Panc1 (cell line): Measurements from ENCODE around the gene ASMTL. TPM values are rescaled to one million over a fixed set of nuclear protein-coding genes. Genes with fewer than 3 reads are reported as not detected.

Source experiments
- ATAC-seq: fragments of 200-7000 bp; cut with Tn5 transposase; 2 replicates; pipeline ENCODE4 v1.9.1; 2020; ENCODE audit warnings: mild to moderate bottlenecking, moderate library complexity
- BruUV-seq: library from RNA; stranded (reverse); fragments of 400-500 nt; replicated peaks from 2 replicates; lab custom pipeline; 2021; lab: Mats Ljungman, UMichigan
- CTCF ChIA-PET: fragments of 300-600 bp; sonication (Branson Sonifier 250); formaldehyde crosslinking; loops from one replicate; lab custom pipeline; 2022; ENCODE audit warnings: antibody characterized with exemption; lab: Charles Lee
- POLR2A ChIA-PET: fragments of 300-600 bp; sonication (Branson Sonifier 250); formaldehyde crosslinking; loops from one replicate; lab custom pipeline; 2022; ENCODE audit warnings: antibody characterized with exemption; lab: Charles Lee
- DNase-seq: peaks from one replicate; pipeline ENCODE4 v3.0.0-alpha.2; 2010; ENCODE audit warnings: low read depth, low spot score
- H3K27ac ChIP-seq: 2 replicates; pipeline ENCODE4 v1.5.1; 2011; ENCODE audit warnings: mild to moderate bottlenecking, low read length, inconsistent platforms
- H3K27me3 ChIP-seq: fragments of 200-500 bp; sonication (Bioruptor generic); 2 replicates; pipeline ENCODE4 v1.6.0; 2014; ENCODE audit warnings: low read length, inconsistent platforms; ENCODE audit not compliant: control insufficient read depth, insufficient read depth
- H3K36me3 ChIP-seq: fragments of 200-500 bp; sonication (Bioruptor generic); 2 replicates; pipeline ENCODE4 v1.5.1; 2014; ENCODE audit warnings: inconsistent platforms, mild to moderate bottlenecking, low read length, moderate library complexity; ENCODE audit not compliant: control insufficient read depth, insufficient read depth
- H3K4me1 ChIP-seq: 2 replicates; pipeline ENCODE4 v1.5.1; 2011; ENCODE audit warnings: inconsistent platforms, mild to moderate bottlenecking, low read length, moderate library complexity; ENCODE audit not compliant: control insufficient read depth, insufficient read depth
- H3K4me3 ChIP-seq, 2 experiments: 2 replicates each; pipeline ENCODE4 v1.5.1; 2011 to 2012; ENCODE audit warnings: low read depth in 2 of 2, low read length in 2 of 2, mild to moderate bottlenecking in 2 of 2, inconsistent platforms in 1 of 2, moderate library complexity in 1 of 2
- H3K9me3 ChIP-seq: fragments of 200-500 bp; sonication (Bioruptor generic); 2 replicates; pipeline ENCODE4 v1.5.1; 2014; ENCODE audit warnings: low read depth, mild to moderate bottlenecking, inconsistent platforms, low read length, moderate library complexity; ENCODE audit not compliant: control insufficient read depth, insufficient read depth
- POLR2AphosphoS5 ChIP-seq: IDR thresholded peaks from 2 replicates; pipeline ENCODE4 v1.6.1; 2012; ENCODE audit warnings: mild to moderate bottlenecking, low read depth, low read length, moderate library complexity
- REST ChIP-seq, 2 experiments: IDR thresholded peaks; 2 replicates each; pipeline ENCODE4 v1.6.1; 2011 to 2012; ENCODE audit warnings: low read depth in 2 of 2, control low read depth in 1 of 2, low read length in 1 of 2, mild to moderate bottlenecking in 1 of 2, moderate library complexity in 1 of 2; ENCODE audit not compliant: insufficient read depth in 1 of 2
- SIN3A ChIP-seq: IDR thresholded peaks from 2 replicates; pipeline ENCODE4 v1.6.1; 2012; ENCODE audit warnings: low read depth, mild to moderate bottlenecking, low read length, moderate library complexity, borderline replicate concordance; ENCODE audit not compliant: insufficient read depth
- TCF7L2 ChIP-seq: IDR thresholded peaks from 2 replicates; pipeline ENCODE4 v1.6.1; 2011; ENCODE audit warnings: mild to moderate bottlenecking, low read depth, low read length, inconsistent platforms
- in situ Hi-C: cut with HindIII; loops from 2 replicates; pipeline ENCODE4 v1.10.0; 2016; ENCODE audit warnings: low sequenced_read_pairs, low pct_unique_long_range_greater_than_20kb
- intact Hi-C: fragments of 100-400 bp; cut with micrococcal nuclease; formaldehyde crosslinking; loops from one replicate; pipeline ENCODE4 v1.10.0; 2022; ENCODE audit not compliant: unreplicated experiment
- total RNA-seq: library from RNA; stranded (reverse); gene quantifications from one replicate; pipeline ENCODE4 v1.2.1, GENCODE V29; 2021; ENCODE audit not compliant: unreplicated experiment
- TF ChIP-seq, protein P1 (sequence below): fragments of 450-650 bp; IDR thresholded peaks from 2 replicates; pipeline ENCODE4 v1.5.1; 2017; ENCODE audit warnings: mild to moderate bottlenecking

ASMTL gene
- total RNA-seq, 1 experiment from 2014 or later = 16.5 TPM

- ATAC-seq (no peak), DNase-seq (no peak)
- POLR2A ChIA-PET = no interaction called here
- Histone ChIP-seq H3K9me3 (no peaks in the 10 kb centered on the region), H3K27ac (no peak overlapping the region), H3K4me1 (no peaks in the 10 kb centered on the region), H3K27me3 (no peaks in the 10 kb centered on the region), H3K36me3 (no peaks in the 10 kb centered on the region), H3K4me3 (no peak overlapping the region)
- TF ChIP-seq SIN3A (no peak), TCF7L2 (no peak), POLR2AphosphoS5 (no peak), REST (IDR thresholded peaks at IDR 0.05; ENCODE audit: insufficient read depth in 1 of 2, low read depth in 2 of 2, low read length in 1 of 2) (no peak)
- TF ChIP-seq, protein P1, sequence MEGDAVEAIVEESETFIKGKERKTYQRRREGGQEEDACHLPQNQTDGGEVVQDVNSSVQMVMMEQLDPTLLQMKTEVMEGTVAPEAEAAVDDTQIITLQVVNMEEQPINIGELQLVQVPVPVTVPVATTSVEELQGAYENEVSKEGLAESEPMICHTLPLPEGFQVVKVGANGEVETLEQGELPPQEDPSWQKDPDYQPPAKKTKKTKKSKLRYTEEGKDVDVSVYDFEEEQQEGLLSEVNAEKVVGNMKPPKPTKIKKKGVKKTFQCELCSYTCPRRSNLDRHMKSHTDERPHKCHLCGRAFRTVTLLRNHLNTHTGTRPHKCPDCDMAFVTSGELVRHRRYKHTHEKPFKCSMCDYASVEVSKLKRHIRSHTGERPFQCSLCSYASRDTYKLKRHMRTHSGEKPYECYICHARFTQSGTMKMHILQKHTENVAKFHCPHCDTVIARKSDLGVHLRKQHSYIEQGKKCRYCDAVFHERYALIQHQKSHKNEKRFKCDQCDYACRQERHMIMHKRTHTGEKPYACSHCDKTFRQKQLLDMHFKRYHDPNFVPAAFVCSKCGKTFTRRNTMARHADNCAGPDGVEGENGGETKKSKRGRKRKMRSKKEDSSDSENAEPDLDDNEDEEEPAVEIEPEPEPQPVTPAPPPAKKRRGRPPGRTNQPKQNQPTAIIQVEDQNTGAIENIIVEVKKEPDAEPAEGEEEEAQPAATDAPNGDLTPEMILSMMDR = no peak
- intact Hi-C loops (no loop called here), in situ Hi-C loops (no loop called here)
- CTCF ChIA-PET = no interaction called here
- no TSS peak for BruUV-seq
Measured at GRCh38 chrX:1361275-1361674, 91.4 kb downstream of the ASMTL start.

DNA sequence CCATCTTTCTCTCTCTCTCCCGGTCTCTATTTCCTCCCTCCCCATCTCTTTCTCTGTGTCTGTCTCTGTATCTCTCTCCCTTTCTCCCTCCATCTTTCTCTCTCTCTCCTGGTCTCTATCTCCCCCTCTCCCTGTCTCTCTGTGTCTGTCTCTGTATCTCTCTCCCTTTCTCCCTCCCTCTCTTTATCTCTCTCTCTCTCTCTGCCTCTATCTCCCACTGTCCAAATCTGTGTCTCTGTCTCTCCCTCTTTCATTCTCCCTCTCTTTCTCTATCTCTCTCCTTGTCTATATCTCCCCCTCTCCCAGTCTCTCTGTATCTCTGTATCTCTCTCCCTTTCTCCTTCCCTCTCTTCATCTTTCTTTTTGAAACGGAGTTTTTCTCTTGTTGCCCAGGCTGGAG, 92.5 kb downstream of the ASMTL start:
- no peaks in the 10 kb centered on the region for H3K27me3 ChIP-seq
- DNase-seq = no peak
- no peak for TF ChIP-seq POLR2AphosphoS5
- TF ChIP-seq REST (IDR thresholded peaks at IDR 0.05; ENCODE audit: insufficient read depth in 1 of 2, low read depth in 2 of 2, low read length in 1 of 2) = no peak
- TF ChIP-seq, protein P1 = no peak
- no peak for TF ChIP-seq SIN3A
- TF ChIP-seq TCF7L2 = no peak
- ATAC-seq = no peak
- POLR2A ChIA-PET = no interaction called here
- in situ Hi-C loops = no loop called here
- CTCF ChIA-PET = no interaction called here
- no peak overlapping the region for H3K27ac ChIP-seq
- no peak overlapping the region for H3K4me3 ChIP-seq
- no peaks in the 10 kb centered on the region for H3K4me1 ChIP-seq
- intact Hi-C loops = no loop called here
- no peaks in the 10 kb centered on the region for H3K36me3 ChIP-seq
- BruUV-seq = no TSS peak
- no peaks in the 10 kb centered on the region for H3K9me3 ChIP-seq
